GM06990 (cell line): Measurements from ENCODE around the gene COL15A1.
A peak's percentile ranks its signal among the peaks of the same experiment; 100 is the strongest.

ENCODE experiments used
- DNase-seq: peaks from one replicate; pipeline ENCODE4 v3.0.0-alpha.2; 2011; ENCODE audit not compliant: insufficient read length; ENCODE audit errors: extremely low read depth
- H3K27me3 ChIP-seq: replicated peaks from 2 replicates; pipeline ENCODE4 v1.6.0; 2011; ENCODE audit warnings: low read length; ENCODE audit not compliant: control insufficient read depth, insufficient read depth
- H3K36me3 ChIP-seq: 2 replicates; pipeline ENCODE4 v1.5.1; 2011; ENCODE audit warnings: low read length; ENCODE audit not compliant: control insufficient read depth, insufficient read depth
- H3K4me3 ChIP-seq: replicated peaks from 2 replicates; pipeline ENCODE4 v1.5.1; 2011; ENCODE audit warnings: low read depth, mild to moderate bottlenecking, control low read depth, low read length
- CTCF ChIP-seq: IDR thresholded peaks from 2 replicates; pipeline ENCODE4 v1.5.1; 2011; ENCODE audit warnings: low read length, control low read depth, mild to moderate bottlenecking, inconsistent platforms; ENCODE audit not compliant: insufficient read depth, poor library complexity, severe bottlenecking

COL15A1 gene

GRCh38 chr9:98992107-98992884, 48.6 kb downstream of the COL15A1 start:
- Histone ChIP-seq H3K27me3 (no peaks in the 10 kb centered on the region), H3K4me3 (no peak overlapping the region), H3K36me3 (no peaks in the 10 kb centered on the region)
- no peak for DNase-seq
- no peak for TF ChIP-seq CTCF

- H3K27me3 ChIP-seq: no peaks in the 10 kb centered on the region; the same call in 1 of the 2 replicates
- no peak for DNase-seq
- no peak for TF ChIP-seq CTCF
- no peak overlapping the region for H3K4me3 ChIP-seq
- no peaks in the 10 kb centered on the region for H3K36me3 ChIP-seq
Observed at GRCh38 chr9:98992885-98993569, 49.3 kb downstream of the COL15A1 start.

GRCh38 chr9:98993570-98993945, 49.9 kb downstream of the COL15A1 start:
- DNase-seq: peak; percentile 54
- no peaks in the 10 kb centered on the region for H3K36me3 ChIP-seq

GRCh38 chr9:98994172-98995058, 50.7 kb downstream of the COL15A1 start:
- Histone ChIP-seq H3K27me3 (no peaks in the 10 kb centered on the region; the same call in 1 of the 2 replicates), H3K36me3 (no peaks in the 10 kb centered on the region), H3K4me3 (no peak overlapping the region)
- DNase-seq: no peak
- no peak for TF ChIP-seq CTCF

More at GRCh38 chr9:98993570-98993945, 49.9 kb downstream of the COL15A1 start:
- no peak for TF ChIP-seq CTCF
- Histone ChIP-seq H3K27me3 (no peaks in the 10 kb centered on the region; the same call in 1 of the 2 replicates), H3K4me3 (no peak overlapping the region)

GRCh38 chr9:98995059-98995671, 51.5 kb downstream of the COL15A1 start:
- Histone ChIP-seq H3K36me3 (no peaks in the 10 kb centered on the region), H3K4me3 (no peak overlapping the region), H3K27me3 (no peaks in the 10 kb centered on the region; the same call in 1 of the 2 replicates)
- DNase-seq: no peak
- no peak for TF ChIP-seq CTCF
